T-cell (primary cell): ENCODE data around the gene ITPR1. TPM values are rescaled to one million over a fixed set of nuclear protein-coding genes. Genes with fewer than 3 reads are reported as not detected.

Experiments used
- ATAC-seq, 4 experiments: fragments of 200-7000 bp in 3 of 4; fragments of 150-1000 bp in 1 of 4; cut with Tn5 transposase; replicated peaks in 1 of 4; 1 replicate in 3 of 4; 2 replicates in 1 of 4; pipeline ENCODE4 v1.10.0; 2021; ENCODE audit warnings: moderate library complexity in 3 of 4, mild to moderate bottlenecking in 2 of 4, moderate number of reproducible peaks in 1 of 4
- CTCF ChIA-PET, 2 donors: fragments of 300-600 bp; sonication (Branson Sonifier 250); formaldehyde crosslinking; loops; one replicate each; lab custom pipeline; 2022; ENCODE audit warnings: antibody characterized with exemption in 2 of 2; lab: Charles Lee
- POLR2A ChIA-PET, 2 donors: fragments of 300-600 bp; sonication (Branson Sonifier 250); formaldehyde crosslinking; loops; one replicate each; lab custom pipeline; 2022; ENCODE audit warnings: antibody characterized with exemption in 2 of 2; lab: Charles Lee
- DNase-seq, 35 experiments: peaks; one replicate each; pipeline versions ENCODE4 v3.0.0 to v3.0.0-alpha.2; 2013 to 2023
- H3K27ac ChIP-seq: one replicate; pipeline ENCODE4 v1.5.1; 2013; ENCODE audit warnings: low read length
- H3K27me3 ChIP-seq, 2 experiments: replicated peaks in 1 of 2; 1 replicate in 1 of 2; 2 replicates in 1 of 2; pipeline versions ENCODE4 v1.6.1 to v1.7.0; 2013; ENCODE audit warnings: low read length in 1 of 2, mixed read lengths in 1 of 2; ENCODE audit not compliant: control insufficient read depth in 2 of 2, insufficient read depth in 2 of 2; ENCODE audit errors: extremely low read depth in 1 of 2
- H3K36me3 ChIP-seq, 2 donors: 1 replicate in 1 of 2; 2 replicates in 1 of 2; pipeline versions ENCODE4 v1.6.1 to v1.7.0; 2013; ENCODE audit warnings: low read length in 1 of 2; ENCODE audit not compliant: control insufficient read depth in 2 of 2, insufficient read depth in 1 of 2; ENCODE audit errors: extremely low read depth in 1 of 2
- H3K4me1 ChIP-seq, 2 experiments: 1 replicate in 1 of 2; 2 replicates in 1 of 2; pipeline versions ENCODE4 v1.6.1 to v1.7.0; 2013; ENCODE audit warnings: low read length in 2 of 2, mixed read lengths in 1 of 2; ENCODE audit not compliant: insufficient read depth in 2 of 2, control insufficient read depth in 1 of 2; ENCODE audit errors: extremely low read depth in 1 of 2
- H3K4me3 ChIP-seq, 2 donors: 1 replicate in 1 of 2; 2 replicates in 1 of 2; pipeline versions ENCODE4 v1.5.1 to v1.7.0; 2013; ENCODE audit warnings: mild to moderate bottlenecking in 2 of 2, low read length in 1 of 2, moderate library complexity in 1 of 2; ENCODE audit not compliant: control insufficient read depth in 1 of 2; ENCODE audit errors: extremely low read depth in 1 of 2
- H3K9me3 ChIP-seq: 2 replicates; pipeline ENCODE4 v1.7.0; 2013
- H3K27ac Mint-ChIP-seq, 2 donors: one replicate each; pipeline ENCODE4 v1.8.0; 2020 to 2021; ENCODE audit warnings: mild to moderate bottlenecking in 2 of 2, mixed read lengths in 2 of 2
- H3K27me3 Mint-ChIP-seq, 2 donors: one replicate each; pipeline ENCODE4 v1.8.0; 2021 to 2022; ENCODE audit warnings: mixed read lengths in 2 of 2
- H3K36me3 Mint-ChIP-seq: one replicate; pipeline ENCODE4 v1.8.0; 2021; ENCODE audit warnings: mixed read lengths
- H3K4me1 Mint-ChIP-seq, 3 donors: one replicate each; pipeline ENCODE4 v1.8.0; 2020 to 2022; ENCODE audit warnings: mixed read lengths in 3 of 3, mild to moderate bottlenecking in 1 of 3
- H3K4me3 Mint-ChIP-seq, 3 donors: one replicate each; pipeline ENCODE4 v1.8.0; 2020 to 2022; ENCODE audit warnings: mild to moderate bottlenecking in 3 of 3, mixed read lengths in 3 of 3, moderate library complexity in 3 of 3
- H3K9me3 Mint-ChIP-seq, 3 donors: one replicate each; pipeline ENCODE4 v1.8.0; 2020 to 2022; ENCODE audit warnings: mixed read lengths in 3 of 3
- WGBS: methylation state at CpG from one replicate; pipeline ENCODE4 v1.1.5; 2013; ENCODE audit warnings: missing lambda C conversion rate; ENCODE audit not compliant: insufficient coverage; 5-methylcytosine and 5-hydroxymethylcytosine counted together
- total RNA-seq, 35 experiments: library from RNA in 6 of 35; stranded (reverse) in 6 of 35; fragments of 120-200 nt in 1 of 35; gene quantifications; one replicate each; pipeline versions ENCODE4 v1.2.1 to v1.2.4 and lab custom pipeline; 2013 to 2026

ITPR1 gene
- total RNA-seq, 5 donors from 2014 or later (not counting 1 experiment from before 2014, with no cell fraction given), result 53.8 to 105 (median 73.1) TPM

DNA sequence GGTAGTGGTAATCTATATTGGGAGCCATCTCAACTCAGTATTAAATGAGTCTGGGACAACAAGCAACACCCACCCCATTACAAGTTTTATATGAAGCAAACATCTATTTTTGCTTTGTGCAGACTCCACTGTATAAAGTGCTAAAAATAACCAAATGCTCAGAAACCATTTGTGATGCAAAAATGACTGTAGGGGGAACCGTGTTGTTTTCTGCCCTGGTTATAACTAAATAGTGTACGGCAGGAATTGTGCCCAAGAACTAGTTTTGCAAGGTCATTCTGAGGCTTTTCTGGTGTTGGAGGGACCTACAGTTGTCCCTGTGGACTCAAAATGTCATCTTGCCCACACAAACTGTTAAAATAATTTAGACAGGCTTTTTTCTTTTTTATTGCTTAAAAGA, 88.3 kb downstream of the ITPR1 start:
- H3K27me3 ChIP-seq, result no peaks in the 10 kb centered on the region
- no peaks in the 10 kb centered on the region for H3K36me3 ChIP-seq
- no peaks in the 10 kb centered on the region for H3K36me3 Mint-ChIP-seq
- DNase-seq (no peak), ATAC-seq (no peak)
- H3K4me1 Mint-ChIP-seq, result peaks cover 44 to 53% (median 52%) of the 10 kb centered on the region in 3 donors
- H3K4me3 Mint-ChIP-seq, result no peak overlapping the region
- 31% methylated on average over 2 of the region's 2 CpGs for WGBS
- peak overlapping the region in 1 of 2 donors; percentile 65 for H3K27ac Mint-ChIP-seq
- H3K27ac ChIP-seq, result no peak overlapping the region
- no peaks in the 10 kb centered on the region for H3K9me3 ChIP-seq
- no peaks in the 10 kb centered on the region for H3K9me3 Mint-ChIP-seq
- H3K27me3 Mint-ChIP-seq, result no peaks in the 10 kb centered on the region
- no peak overlapping the region for H3K4me3 ChIP-seq
- peaks cover 11 to 12% of the 10 kb centered on the region in 2 experiments for H3K4me1 ChIP-seq
- CTCF ChIA-PET, result no interaction called here
- POLR2A ChIA-PET, result no interaction called here

DNA sequence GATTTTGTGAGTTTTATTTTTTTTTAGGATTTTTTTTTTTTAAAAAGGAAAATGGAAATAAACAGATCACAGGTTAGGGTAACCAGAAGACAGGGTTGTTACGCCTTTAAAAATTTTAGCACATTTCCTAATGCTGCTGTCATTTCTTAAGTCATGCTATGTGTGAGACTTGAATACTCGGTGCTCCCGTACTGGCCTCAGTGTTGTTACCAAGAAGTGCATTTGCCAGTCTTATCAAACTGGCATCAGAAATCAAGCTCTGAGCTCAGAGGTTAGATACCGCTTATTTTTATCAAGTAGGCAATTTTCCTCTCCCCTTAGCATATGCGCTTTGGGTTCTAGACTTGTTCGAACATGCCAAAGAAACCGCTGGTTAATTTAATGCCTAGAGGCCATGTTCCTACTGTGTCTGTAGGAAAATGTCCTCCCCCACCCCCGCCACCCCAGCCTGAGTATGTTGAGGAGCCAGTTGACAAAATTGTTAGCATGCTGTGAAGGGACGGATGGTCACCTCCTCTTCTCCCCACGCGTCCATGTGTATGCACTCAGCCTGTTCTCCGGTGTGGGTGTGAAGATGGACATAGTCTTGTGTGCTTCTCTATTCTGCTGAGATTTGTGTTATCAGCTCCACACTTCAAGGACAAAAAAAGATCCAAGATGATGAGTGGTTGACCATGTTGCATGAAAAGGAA, 88.9 kb downstream of the ITPR1 start:
- no peak for ATAC-seq
- POLR2A ChIA-PET, result no interaction called here
- H3K4me1 Mint-ChIP-seq, result peaks cover 50 to 59% (median 57%) of the 10 kb centered on the region in 3 donors

DNA sequence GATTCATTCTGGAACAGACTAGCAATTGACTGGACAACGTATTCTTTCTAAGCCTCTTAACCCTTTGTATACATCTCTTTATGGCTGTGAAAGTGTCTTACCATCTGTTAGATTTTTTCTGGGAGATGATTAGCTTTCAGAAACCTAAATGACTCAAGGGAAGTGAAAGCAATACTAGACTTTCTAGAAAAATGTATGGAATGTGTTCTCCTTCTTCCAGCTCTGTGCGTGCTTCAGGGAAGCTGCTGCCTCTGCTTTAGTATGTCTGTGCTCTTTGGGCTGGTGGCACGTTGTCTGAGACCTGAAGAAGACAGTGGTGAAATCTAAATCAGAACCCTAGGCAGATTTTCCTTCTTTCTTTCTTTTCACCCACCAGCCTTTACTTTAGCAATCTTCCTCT, 89.5 kb downstream of the ITPR1 start:
- CTCF ChIA-PET, result interaction anchor here in 1 of 2 donors (1.1 kb wide), 1 partner anchor 231 kb away, joined by 3 read pairs; no protein-coding TSS in a partner anchor
- Histone ChIP-seq H3K36me3 (no peaks in the 10 kb centered on the region), H3K4me3 (no peak overlapping the region), H3K27ac (no peak overlapping the region), H3K9me3 (no peaks in the 10 kb centered on the region), H3K27me3 (no peaks in the 10 kb centered on the region), H3K4me1 (peaks cover 14 to 22% of the 10 kb centered on the region in 2 experiments)
- Mint-ChIP-seq H3K4me3 (no peak overlapping the region), H3K9me3 (no peaks in the 10 kb centered on the region), H3K4me1 (peaks cover 55 to 65% (median 63%) of the 10 kb centered on the region in 3 donors), H3K27me3 (no peaks in the 10 kb centered on the region), H3K27ac (peak overlapping the region in 1 of 2 donors; percentile 73), H3K36me3 (no peaks in the 10 kb centered on the region)
- no peak for DNase-seq
- POLR2A ChIA-PET, result no interaction called here
- no peak for ATAC-seq
- no CpG with 5 or more reads among the region's 3 CpGs for WGBS

More for the DNA sequence above, 88.9 kb downstream of the ITPR1 start:
- H3K4me1 ChIP-seq, result peaks cover 12 to 17% of the 10 kb centered on the region in 2 experiments
- no peaks in the 10 kb centered on the region for H3K27me3 ChIP-seq
- WGBS, result 79% methylated on average over 2 of the region's 12 CpGs
- no peaks in the 10 kb centered on the region for H3K9me3 Mint-ChIP-seq
- no peaks in the 10 kb centered on the region for H3K36me3 Mint-ChIP-seq
- H3K4me3 Mint-ChIP-seq, result no peak overlapping the region
- H3K27me3 Mint-ChIP-seq, result no peaks in the 10 kb centered on the region
- no peaks in the 10 kb centered on the region for H3K9me3 ChIP-seq
- no peaks in the 10 kb centered on the region for H3K36me3 ChIP-seq
- no peak overlapping the region for H3K4me3 ChIP-seq
- H3K27ac ChIP-seq, result peak overlapping the region; percentile 4
- CTCF ChIA-PET, result no interaction called here
- DNase-seq, result no peak
- H3K27ac Mint-ChIP-seq, result peak overlapping the region; percentile 32 to 71

DNA sequence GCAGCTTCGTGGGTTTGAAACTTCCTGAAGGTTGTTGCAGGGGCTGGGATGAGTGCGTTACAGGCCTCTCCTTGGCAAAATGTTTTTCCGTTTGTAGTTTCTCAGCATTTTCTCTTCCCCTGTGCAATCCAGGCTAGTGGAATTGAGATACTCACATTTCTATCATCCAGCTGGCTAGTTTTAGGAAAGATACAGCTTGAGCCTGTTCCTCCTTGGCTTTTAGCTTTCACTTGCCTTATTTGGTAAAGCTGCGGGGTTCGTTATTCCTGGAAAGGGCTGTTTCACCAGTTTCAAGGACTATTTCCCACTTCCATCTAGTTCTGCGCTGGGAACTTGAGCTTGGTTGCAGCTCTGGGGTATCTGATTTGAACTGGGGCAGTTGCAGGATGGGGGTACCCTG, 90.3 kb downstream of the ITPR1 start:
- peak overlapping the region in 1 of 2 donors; percentile 91 for H3K27ac Mint-ChIP-seq
- ChIA-PET POLR2A (no interaction called here), CTCF (interaction anchor here (0.9 to 1.1 kb wide), 2 partner anchors 90 to 232 kb away, joined by 3 read pairs; no protein-coding TSS in a partner anchor)
- Histone ChIP-seq H3K27me3 (no peaks in the 10 kb centered on the region), H3K4me1 (peaks cover 19 to 25% of the 10 kb centered on the region in 2 experiments), H3K9me3 (no peaks in the 10 kb centered on the region), H3K27ac (no peak overlapping the region), H3K4me3 (no peak overlapping the region), H3K36me3 (no peaks in the 10 kb centered on the region)
- WGBS, result 81% methylated on average over 3 of the region's 6 CpGs
- H3K4me1 Mint-ChIP-seq, result peaks cover 63 to 71% (median 68%) of the 10 kb centered on the region in 3 donors
- no peaks in the 10 kb centered on the region for H3K36me3 Mint-ChIP-seq
- no peak for DNase-seq
- H3K9me3 Mint-ChIP-seq, result no peaks in the 10 kb centered on the region
- no peak overlapping the region for H3K4me3 Mint-ChIP-seq
- no peak for ATAC-seq
- no peaks in the 10 kb centered on the region for H3K27me3 Mint-ChIP-seq

DNA sequence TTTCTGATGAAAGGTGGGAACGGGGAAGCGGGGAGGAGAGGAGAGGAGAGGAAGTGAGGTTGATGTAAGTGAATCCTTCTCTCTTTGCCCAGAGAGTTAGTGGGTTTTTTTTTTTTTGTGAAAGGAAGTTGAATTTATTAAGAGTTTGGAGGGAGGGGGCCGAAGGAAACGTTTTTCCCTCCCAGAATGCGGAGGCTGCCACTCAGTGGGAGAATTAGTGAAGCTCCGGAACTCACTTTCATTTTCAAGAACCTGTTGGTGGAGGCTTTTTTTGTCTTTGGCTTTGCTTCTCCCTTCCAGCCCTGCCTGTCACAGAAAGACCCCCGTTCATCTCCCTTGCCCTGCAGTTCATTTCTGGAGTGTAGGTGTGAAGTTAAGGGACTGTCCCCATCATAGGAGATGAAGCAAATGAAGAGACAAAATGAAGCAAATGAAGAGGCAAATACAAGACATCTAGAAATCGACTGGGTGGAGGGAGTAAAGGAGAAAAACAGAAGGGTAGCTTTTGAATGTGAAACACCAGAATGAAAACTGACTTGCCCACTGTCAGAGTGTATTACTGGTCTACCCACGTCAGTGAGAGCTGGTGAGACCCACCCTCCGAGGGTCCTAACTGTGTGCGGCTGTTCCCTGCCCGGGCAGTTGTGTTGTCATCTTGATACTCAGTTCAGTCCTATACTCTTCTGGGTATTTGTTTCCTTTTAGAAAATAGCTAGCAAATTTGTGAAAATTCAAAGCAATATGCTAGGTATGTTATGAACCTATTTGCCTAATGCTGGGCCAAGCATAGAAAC, 91.5 kb downstream of the ITPR1 start:
- Mint-ChIP-seq H3K4me1 (peaks cover 74 to 81% (median 77%) of the 10 kb centered on the region in 3 donors), H3K9me3 (no peaks in the 10 kb centered on the region), H3K27me3 (no peaks in the 10 kb centered on the region), H3K27ac (peak overlapping the region; percentile 88 to 91), H3K4me3 (peak overlapping the region; percentile 76 to 84 (median 77)), H3K36me3 (no peaks in the 10 kb centered on the region)
- 24% methylated on average over 5 of the region's 12 CpGs for WGBS
- Histone ChIP-seq H3K4me1 (peaks cover 19 to 36% of the 10 kb centered on the region in 2 experiments), H3K27ac (peak overlapping the region; percentile 37), H3K27me3 (no peaks in the 10 kb centered on the region), H3K36me3 (no peaks in the 10 kb centered on the region), H3K9me3 (no peaks in the 10 kb centered on the region), H3K4me3 (peak overlapping the region; percentile 31 to 44)
- peak in 21 of 35 experiments; percentile 2 to 48 (median 8) for DNase-seq
- CTCF ChIA-PET, result interaction anchor here (0.6 to 1.6 kb wide), 8 partner anchors 49 to 148 kb away, joined by 3 to 6 read pairs (median 4); partner anchors contain the start of gene ITPR1 (in 1 of the 2)
- ATAC-seq, result peak; percentile 49 to 63 (median 54)
- POLR2A ChIA-PET, result no interaction called here

DNA sequence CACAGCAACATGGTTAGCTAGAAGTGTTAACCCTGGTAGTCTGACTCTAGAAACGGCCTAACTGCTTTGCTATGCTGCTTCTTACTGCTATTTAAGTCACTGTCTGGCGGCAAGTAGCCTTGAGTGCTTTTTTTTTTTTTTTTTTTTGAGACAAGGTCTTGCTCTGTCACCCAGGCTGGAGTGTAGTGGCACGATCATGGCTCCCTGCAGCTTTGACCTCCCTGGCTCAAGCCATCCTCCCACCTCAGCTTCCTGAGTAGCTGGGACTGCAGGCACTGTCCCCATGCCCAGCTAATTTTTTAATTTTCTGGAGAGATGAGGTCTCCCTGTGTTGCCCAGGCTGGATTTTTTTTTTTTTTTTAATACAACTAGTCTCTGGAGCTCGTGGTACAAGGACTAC, 93.2 kb downstream of the ITPR1 start:
- H3K27me3 Mint-ChIP-seq, result no peaks in the 10 kb centered on the region
- ChIA-PET CTCF (interaction anchor here (0.6 to 1.1 kb wide), 2 partner anchors 66 to 1258 kb away, joined by 3 to 9 read pairs; no protein-coding TSS in a partner anchor), POLR2A (interaction anchor here (0.5 to 0.6 kb wide), 3 partner anchors 82 to 463 kb away, joined by 3 to 5 read pairs (median 3); no protein-coding TSS in a partner anchor)
- H3K36me3 Mint-ChIP-seq, result peaks cover 5% of the 10 kb centered on the region
- H3K9me3 Mint-ChIP-seq, result peaks cover 0 to 4% (median 0%) of the 10 kb centered on the region in 3 donors
- no peak for ATAC-seq
- H3K27ac Mint-ChIP-seq, result peak overlapping the region in 1 of 2 donors; percentile 45
- Histone ChIP-seq H3K9me3 (no peaks in the 10 kb centered on the region), H3K27me3 (no peaks in the 10 kb centered on the region), H3K36me3 (no peaks in the 10 kb centered on the region), H3K4me3 (no peak overlapping the region), H3K27ac (no peak overlapping the region), H3K4me1 (peaks cover 19 to 39% of the 10 kb centered on the region in 2 experiments)
- no peak for DNase-seq
- WGBS, result 60% methylated on average over 1 of the region's 4 CpGs
- no peak overlapping the region for H3K4me3 Mint-ChIP-seq
- peaks cover 80 to 90% (median 85%) of the 10 kb centered on the region in 3 donors for H3K4me1 Mint-ChIP-seq
